Endometrium (tissue), 2 donors: ENCODE data around the gene RAPGEF2.
A peak's percentile ranks its signal among the peaks of the same experiment; 100 is the strongest.
"Not testable (repeated sequence)": the region's sequence is repeated elsewhere in the genome, so short reads cannot be mapped to it uniquely, and the experiment has no call there.

ENCODE experiments used
- FAIRE-seq: peaks from 2 replicates; lab custom pipeline; 2012; peaks lifted over from hg19 to GRCh38; lab: Jason Lieb, UNC
- donor health status: control.
- donor health status: control.

RAPGEF2 gene

GRCh38 chr4:159280442-159281172 is 177.7 kb downstream of the RAPGEF2 start:
- FAIRE-seq: peak; percentile 12

GRCh38 chr4:159281771-159282170 is 178.9 kb downstream of the RAPGEF2 start:
- no peak for FAIRE-seq

DNA sequence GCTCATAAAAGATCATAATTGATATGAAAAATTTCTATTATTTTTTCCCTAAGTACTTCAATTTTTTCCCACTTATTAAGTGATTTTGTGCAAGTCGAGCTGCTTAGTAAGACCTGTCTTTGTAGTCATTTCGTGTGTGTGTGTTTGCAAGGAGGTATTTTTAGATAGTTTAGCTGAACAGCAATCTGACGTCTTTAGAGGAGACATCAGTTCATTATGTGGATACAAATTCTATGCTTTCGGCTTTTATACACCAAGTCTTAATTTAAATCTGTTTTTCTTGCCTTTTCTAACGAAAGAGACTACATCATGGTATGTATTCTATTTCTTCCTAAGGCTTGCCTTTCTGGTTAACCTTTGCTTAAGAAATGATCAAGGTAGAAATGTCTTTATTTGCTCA is 179.4 kb downstream of the RAPGEF2 start:
- no peak for FAIRE-seq

DNA sequence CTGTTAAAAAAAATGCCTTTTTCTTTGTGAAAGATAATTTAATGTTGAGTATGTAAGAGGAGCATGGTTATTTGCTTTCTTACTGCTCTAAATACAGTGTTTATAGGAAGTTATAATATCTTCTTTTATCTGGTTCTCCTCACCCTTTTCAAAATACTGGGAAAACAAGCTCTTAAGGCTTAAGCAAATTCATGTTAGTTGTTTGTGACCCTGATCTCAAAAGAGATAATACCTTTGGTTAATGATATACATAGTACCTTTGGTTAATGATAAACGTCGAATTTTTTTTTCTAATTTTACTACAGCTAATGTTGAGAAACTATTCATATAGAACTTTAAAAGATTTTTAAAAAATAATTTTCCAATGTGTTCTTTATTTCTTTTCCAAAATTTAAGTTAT is 180.1 kb downstream of the RAPGEF2 start:
- FAIRE-seq: peak; percentile 82

GRCh38 chr4:159283696-159284095 is 180.8 kb downstream of the RAPGEF2 start:
- FAIRE-seq: peak; percentile 70

DNA sequence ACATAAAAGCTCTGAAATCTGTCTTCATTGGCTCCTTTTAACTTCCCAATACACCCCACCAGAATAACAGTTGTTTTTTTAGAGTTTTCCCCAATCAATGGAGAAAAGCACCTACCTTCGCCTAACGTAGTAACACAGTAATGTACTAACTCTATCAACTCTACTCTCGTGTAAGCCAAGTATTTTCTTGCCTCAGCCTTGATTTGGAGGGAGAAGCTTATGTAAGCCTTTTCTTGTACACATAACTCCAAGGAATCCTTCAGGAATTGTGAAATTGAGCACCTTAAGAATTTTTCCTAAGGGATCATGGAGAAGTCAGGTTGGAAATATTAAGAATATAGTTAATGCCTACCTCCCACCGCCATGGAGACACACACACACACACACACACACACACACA is 181.2 kb downstream of the RAPGEF2 start:
- FAIRE-seq: no peak

- no peak for FAIRE-seq
Observed at GRCh38 chr4:159284733-159285132, 181.9 kb downstream of the RAPGEF2 start.

DNA sequence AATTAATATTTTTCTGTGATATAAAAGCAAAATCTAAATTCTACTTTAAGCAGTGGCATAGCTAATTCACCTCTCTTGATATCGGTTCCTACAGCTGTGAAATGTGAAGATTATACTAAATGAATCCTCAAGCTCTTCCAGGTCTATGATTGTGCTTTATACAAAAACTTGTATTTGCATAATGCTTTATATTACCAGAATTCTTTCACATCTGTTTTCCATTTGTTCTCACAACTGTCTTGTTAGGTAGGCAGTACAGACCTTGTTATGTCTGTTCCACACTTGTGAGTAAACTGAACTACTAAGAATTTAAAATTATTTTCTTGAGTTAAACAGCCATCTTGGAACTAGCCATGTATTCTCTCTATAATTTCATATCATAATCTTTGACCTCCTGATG is 184.9 kb downstream of the RAPGEF2 start:
- no peak for FAIRE-seq

- FAIRE-seq: no peak
Observed at GRCh38 chr4:159289682-159290081, 186.8 kb downstream of the RAPGEF2 start.

DNA sequence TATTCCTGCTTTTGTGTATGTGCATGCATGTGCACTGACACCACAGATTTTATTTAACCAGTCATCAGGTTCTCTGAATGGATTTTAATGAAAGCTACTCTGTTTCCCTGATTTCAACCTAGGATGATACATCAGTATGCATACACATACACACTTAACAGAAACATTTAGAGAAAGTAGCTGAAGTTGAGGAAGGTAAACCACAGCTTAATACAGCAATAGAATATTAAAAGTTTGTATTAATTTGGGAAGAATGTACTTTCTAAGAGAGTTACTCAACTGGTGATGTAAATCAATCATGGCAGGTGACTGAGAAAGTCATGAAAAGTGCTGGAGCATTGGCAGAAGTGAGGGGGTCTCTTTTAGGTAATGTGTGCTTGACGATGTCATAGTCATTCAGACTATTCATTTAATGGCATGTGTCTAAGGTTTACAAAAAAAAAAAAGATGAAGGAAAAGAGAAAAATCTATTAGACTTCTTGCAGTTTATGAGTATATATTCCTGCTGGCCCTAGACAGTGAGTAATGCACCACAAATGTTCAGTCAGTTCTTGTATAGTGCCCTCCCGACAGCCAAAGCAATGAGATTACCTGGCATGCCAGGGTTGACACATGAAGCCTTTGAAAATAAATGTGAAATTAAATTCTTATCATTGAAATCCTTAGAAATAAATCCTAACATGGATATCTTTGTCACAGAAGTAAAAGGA is 187.6 kb downstream of the RAPGEF2 start:
- FAIRE-seq: no peak

DNA sequence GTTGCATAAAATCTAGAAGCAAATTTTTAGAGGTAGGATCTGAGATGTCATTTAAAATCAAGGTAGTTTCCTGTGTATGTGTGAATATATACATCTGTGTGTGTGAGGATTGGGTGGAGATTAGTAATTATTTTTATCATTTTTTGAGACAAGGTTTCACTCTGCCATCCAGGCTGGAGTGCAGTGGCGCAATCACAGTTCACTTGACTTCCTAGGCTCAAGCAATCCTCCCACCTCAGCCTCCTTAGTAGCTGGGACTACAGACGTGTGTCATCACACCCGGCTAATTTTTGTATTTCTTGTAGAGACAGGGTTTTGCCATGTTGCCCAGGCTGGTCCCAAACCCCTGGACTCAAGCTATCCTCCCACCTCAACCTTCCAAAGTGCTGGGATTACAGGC is 188.3 kb downstream of the RAPGEF2 start:
- FAIRE-seq: no peak

DNA sequence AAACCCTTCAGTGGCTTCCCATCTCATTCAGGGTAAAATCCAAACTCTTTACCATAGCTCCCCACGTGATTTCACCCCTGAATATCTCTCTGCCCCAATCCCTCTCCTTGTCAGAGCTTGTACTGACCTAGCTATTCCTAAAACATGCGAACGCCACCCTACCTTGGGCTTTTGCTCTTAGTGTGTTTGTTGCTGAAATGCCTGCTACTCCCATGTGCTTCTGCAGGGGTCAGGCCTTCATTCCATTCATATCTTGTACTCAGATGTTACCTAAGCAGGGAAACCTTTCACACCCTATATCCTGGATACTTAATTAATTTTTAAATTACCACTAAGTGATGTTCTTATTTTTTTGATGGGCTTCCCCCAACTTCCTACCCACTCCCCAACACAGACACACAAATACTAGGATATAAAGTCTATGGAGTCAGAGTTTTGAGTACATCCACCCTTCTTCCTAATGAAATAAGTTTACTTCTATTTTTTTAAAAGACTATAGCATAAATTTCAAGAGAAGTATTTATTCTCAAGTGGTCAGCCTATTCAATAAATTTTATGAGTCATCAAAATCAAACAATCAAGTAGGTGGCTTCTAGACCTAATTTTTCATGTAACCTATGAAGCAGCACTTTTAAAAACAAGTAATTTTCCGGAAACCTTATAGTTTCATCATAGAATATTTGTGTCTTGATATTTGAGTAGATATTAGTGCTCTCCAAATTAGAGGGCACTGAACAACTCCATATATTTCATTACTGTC is 189.4 kb downstream of the RAPGEF2 start:
- no peak for FAIRE-seq

DNA sequence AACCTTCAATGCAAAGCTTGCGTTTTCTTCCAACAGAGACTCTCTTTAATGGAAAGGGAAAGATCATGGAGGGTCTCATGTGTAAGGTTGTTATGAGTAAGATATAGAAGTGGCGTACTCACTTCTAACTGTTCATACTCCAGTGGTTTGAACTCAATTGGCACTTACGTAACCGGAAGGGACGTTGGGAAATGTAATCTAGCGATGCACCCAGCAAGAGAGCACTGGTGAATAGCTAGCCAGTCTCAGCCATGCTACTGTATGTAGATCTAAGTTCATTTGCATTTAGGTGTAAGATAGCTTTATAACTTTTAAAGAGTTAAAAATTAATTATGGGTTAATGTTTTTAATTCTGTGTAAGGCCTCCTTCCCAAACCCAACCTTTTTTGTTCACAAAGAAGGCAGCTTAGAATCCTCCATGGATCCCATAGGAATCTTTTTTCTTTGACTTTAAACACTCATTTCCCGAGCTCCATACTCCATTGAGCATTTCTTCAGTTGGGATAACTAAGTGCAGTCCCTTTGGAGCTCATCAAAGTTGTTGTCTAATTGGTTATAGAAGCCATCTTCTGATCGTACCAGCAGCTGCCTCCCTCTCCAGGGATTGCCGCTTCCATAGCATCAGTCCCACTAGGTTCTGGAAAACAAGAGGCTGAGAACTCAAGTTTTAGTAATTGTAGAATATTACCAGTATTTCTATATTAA is 191.1 kb downstream of the RAPGEF2 start:
- no peak for FAIRE-seq

- no peak for FAIRE-seq
Observed at GRCh38 chr4:159296061-159296460, 193.2 kb downstream of the RAPGEF2 start.

GRCh38 chr4:159297091-159297490 is 194.2 kb downstream of the RAPGEF2 start:
- no peak for FAIRE-seq

- no peak for FAIRE-seq
Observed at GRCh38 chr4:159298502-159298901, 195.6 kb downstream of the RAPGEF2 start.

- FAIRE-seq: no peak
Observed at GRCh38 chr4:159303435-159303834, 200.6 kb downstream of the RAPGEF2 start.

DNA sequence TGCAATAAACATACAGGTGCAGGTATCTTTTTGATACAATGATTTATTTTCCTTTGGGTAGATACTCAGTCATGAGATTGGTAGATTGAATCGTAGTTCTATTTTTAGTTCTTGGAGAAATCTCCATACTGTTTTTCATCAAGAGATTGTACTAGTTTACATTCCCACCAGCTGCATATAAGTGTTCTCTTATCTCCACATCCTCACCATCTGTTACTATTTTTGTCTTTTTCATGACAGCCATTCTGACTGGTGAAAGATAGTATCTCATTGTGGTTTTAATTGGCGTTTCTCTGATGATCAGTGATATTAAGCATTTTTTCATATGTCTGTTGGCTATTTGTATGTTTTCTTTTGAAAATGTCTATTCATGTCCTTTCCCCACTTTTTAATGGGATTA is 202.2 kb downstream of the RAPGEF2 start:
- FAIRE-seq: no peak

GRCh38 chr4:159307929-159308328 is 205.1 kb downstream of the RAPGEF2 start:
- no peak for FAIRE-seq

DNA sequence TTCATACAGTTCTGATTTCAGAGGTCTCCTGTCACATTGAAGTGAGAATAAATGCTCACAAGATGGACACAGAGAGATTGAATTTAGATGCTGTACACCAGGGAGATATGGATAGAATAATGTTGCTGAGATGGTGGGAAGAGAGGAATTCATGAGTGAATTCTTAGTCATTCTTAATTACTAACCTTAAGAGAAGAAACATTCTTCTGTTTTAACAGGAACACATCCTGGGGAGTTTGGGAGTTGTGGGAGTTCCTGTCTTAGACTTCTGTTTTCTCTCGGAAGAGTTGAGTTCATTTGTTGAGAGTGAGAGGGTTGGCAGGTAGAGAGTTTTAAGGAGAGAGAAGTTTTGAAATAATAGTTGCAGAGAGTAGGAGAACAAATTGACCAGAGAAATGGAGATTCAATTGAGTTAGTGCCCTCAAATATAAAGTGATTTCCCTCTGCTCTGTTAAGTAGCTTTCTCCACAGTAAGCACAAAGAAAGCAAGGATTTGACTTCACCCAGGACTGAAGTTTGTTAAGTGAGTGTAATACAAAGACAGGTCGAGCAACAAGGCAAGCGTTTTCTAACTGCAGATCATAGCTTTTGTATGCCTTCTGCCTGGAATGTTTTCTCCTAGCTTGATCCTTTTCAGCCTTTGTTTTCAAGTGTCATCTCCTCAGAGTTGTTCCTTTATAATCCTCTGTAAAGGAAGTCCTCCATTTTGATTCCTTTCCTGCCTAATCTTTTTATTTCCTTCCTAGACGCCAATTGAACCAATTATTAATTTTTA is 205.9 kb downstream of the RAPGEF2 start:
- no peak for FAIRE-seq

GRCh38 chr4:159312236-159312635 is 209.4 kb downstream of the RAPGEF2 start:
- no peak for FAIRE-seq

DNA sequence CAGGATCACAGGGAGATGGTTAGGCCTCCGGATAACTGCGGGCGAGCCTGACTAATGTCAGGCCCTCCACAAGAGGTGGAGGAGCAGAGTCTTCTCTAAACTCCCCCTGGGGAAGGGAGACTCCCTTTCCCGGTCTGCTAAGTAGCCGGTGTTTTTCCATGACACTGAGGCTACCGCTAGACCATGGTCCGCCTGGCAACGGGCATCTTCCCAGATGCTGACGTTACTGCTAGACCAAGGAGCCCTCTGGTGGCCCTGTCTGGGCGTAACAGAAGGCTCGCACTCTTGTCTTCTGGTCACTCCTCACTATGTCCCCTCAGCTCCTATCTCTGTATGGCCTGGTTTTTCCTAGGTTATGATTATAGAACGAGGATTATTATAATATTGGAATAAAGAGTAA is 213.0 kb downstream of the RAPGEF2 start:
- FAIRE-seq: not testable (repeated sequence)
